H4 (cell line): ENCODE data around the gene ZDHHC8. TPM values are rescaled to one million over a fixed set of nuclear protein-coding genes. Genes with fewer than 3 reads are reported as not detected.
A peak's percentile ranks its signal among the peaks of the same experiment; 100 is the strongest.

Experiments used
- DNase-seq: peaks from one replicate; pipeline ENCODE4 v3.0.0-alpha.2; 2015; ENCODE audit warnings: low spot score
- total RNA-seq: library from RNA; depleted of rRNA; stranded (reverse); fragments of >200 nt; shearing (Covaris generic); gene quantifications from 2 replicates; pipeline ENCODE4 v1.2.3, GENCODE V29; 2014

The ZDHHC8 gene
- total RNA-seq, 1 experiment from 2014 or later = 6.9 TPM

GRCh38 chr22:20096574-20097420 is 34.8 kb upstream of the ZDHHC8 start:
- DNase-seq = no peak

- no peak for DNase-seq
Measured at GRCh38 chr22:20099099-20099711, 32.4 kb upstream of the ZDHHC8 start.

- DNase-seq = no peak
Measured at GRCh38 chr22:20101638-20102037, 30.0 kb upstream of the ZDHHC8 start.

- DNase-seq = no peak
Measured at GRCh38 chr22:20102203-20102780, 29.3 kb upstream of the ZDHHC8 start.

GRCh38 chr22:20105456-20106204 is 26.0 kb upstream of the ZDHHC8 start:
- no peak for DNase-seq

- DNase-seq = no peak
Measured at GRCh38 chr22:20106205-20106848, 25.3 kb upstream of the ZDHHC8 start.

GRCh38 chr22:20106849-20107237 is 24.8 kb upstream of the ZDHHC8 start:
- DNase-seq = no peak

GRCh38 chr22:20107471-20107901 is 24.1 kb upstream of the ZDHHC8 start:
- DNase-seq = no peak

GRCh38 chr22:20107951-20108756 is 23.4 kb upstream of the ZDHHC8 start:
- DNase-seq = no peak

GRCh38 chr22:20108757-20109230 is 22.8 kb upstream of the ZDHHC8 start:
- DNase-seq = no peak

GRCh38 chr22:20109411-20110358 is 21.9 kb upstream of the ZDHHC8 start:
- no peak for DNase-seq

- DNase-seq = no peak
Measured at GRCh38 chr22:20110359-20110985, 21.1 kb upstream of the ZDHHC8 start.

GRCh38 chr22:20111045-20111688 is 20.4 kb upstream of the ZDHHC8 start:
- peak; percentile 34 for DNase-seq

GRCh38 chr22:20111689-20112622 is 19.6 kb upstream of the ZDHHC8 start:
- DNase-seq = no peak

- DNase-seq = no peak
Measured at GRCh38 chr22:20112623-20113511, 18.7 kb upstream of the ZDHHC8 start.
